Mesendoderm (in vitro differentiated cells): ENCODE results near the gene POLR2L.
A peak's percentile ranks its signal among the peaks of the same experiment; 100 is the strongest.

ENCODE experiments used
- DNase-seq: peaks from one replicate; pipeline ENCODE4 v3.0.0; 2013
- H2AK5ac ChIP-seq: 2 replicates; pipeline ENCODE4 v1.6.1; 2013; ENCODE audit warnings: low read length, inconsistent platforms
- H2BK120ac ChIP-seq: 2 replicates; pipeline ENCODE4 v1.6.1; 2013; ENCODE audit warnings: low read depth, mild to moderate bottlenecking, low read length, moderate library complexity, mixed read lengths
- H2BK15ac ChIP-seq: replicated peaks from 2 replicates; pipeline ENCODE4 v1.6.1; 2013; ENCODE audit warnings: low read depth, mild to moderate bottlenecking, moderate library complexity
- H2BK5ac ChIP-seq: 2 replicates; pipeline ENCODE4 v1.6.1; 2013; ENCODE audit warnings: low read length, inconsistent platforms
- H3K18ac ChIP-seq: 2 replicates; pipeline ENCODE4 v1.6.1; 2013; ENCODE audit warnings: mild to moderate bottlenecking, low read length, mixed read lengths
- H3K23ac ChIP-seq: one replicate; pipeline ENCODE4 v1.6.1; 2013; ENCODE audit warnings: low read length
- H3K27ac ChIP-seq: 2 replicates; pipeline ENCODE4 v1.5.1; 2013; ENCODE audit warnings: low read depth, mild to moderate bottlenecking, inconsistent platforms, low read length, moderate library complexity
- H3K27me3 ChIP-seq: 2 replicates; pipeline ENCODE4 v1.6.1; 2013; ENCODE audit warnings: low read length, control low read depth, mild to moderate bottlenecking, inconsistent platforms; ENCODE audit not compliant: insufficient read depth, poor library complexity
- H3K36me3 ChIP-seq: 2 replicates; pipeline ENCODE4 v1.6.1; 2013; ENCODE audit warnings: low read length, inconsistent platforms; ENCODE audit not compliant: control insufficient read depth, insufficient read depth
- H3K4ac ChIP-seq: one replicate; pipeline ENCODE4 v1.6.1; 2013; ENCODE audit warnings: low read depth, mild to moderate bottlenecking, low read length, moderate library complexity
- H3K4me1 ChIP-seq: 2 replicates; pipeline ENCODE4 v1.6.1; 2013; ENCODE audit warnings: low read depth, low read length, inconsistent platforms; ENCODE audit not compliant: control insufficient read depth
- H3K4me2 ChIP-seq: 2 replicates; pipeline ENCODE4 v1.6.1; 2013; ENCODE audit warnings: low read length
- H3K4me3 ChIP-seq: 2 replicates; pipeline ENCODE4 v1.5.1; 2013; ENCODE audit warnings: mild to moderate bottlenecking, low read length
- H3K56ac ChIP-seq: one replicate; pipeline ENCODE4 v1.6.1; 2013; ENCODE audit warnings: low read length
- H3K79me1 ChIP-seq: 2 replicates; pipeline ENCODE4 v1.6.1; 2013; ENCODE audit warnings: low read length, inconsistent platforms
- H3K79me2 ChIP-seq: 2 replicates; pipeline ENCODE4 v1.6.1; 2013; ENCODE audit warnings: mild to moderate bottlenecking, low read length; ENCODE audit not compliant: control insufficient read depth, insufficient read depth
- H3K9ac ChIP-seq: 2 replicates; pipeline ENCODE4 v1.6.1; 2013; ENCODE audit warnings: low read length, inconsistent platforms
- H4K5ac ChIP-seq: one replicate; pipeline ENCODE4 v1.6.1; 2013; ENCODE audit warnings: low read length
- H4K8ac ChIP-seq: one replicate; pipeline ENCODE4 v1.6.1; 2013; ENCODE audit warnings: low read depth, mild to moderate bottlenecking, control low read depth, low read length, moderate library complexity
- WGBS: extraction: QIAGEN DNeasy Blood & Tissue Kit; methylation state at CpG from one replicate; pipeline ENCODE4 v1.1.7; 2013; ENCODE audit warnings: low lambda C conversion rate, missing lambda C conversion rate; ENCODE audit not compliant: insufficient coverage; ENCODE audit errors: extremely low coverage; 5-methylcytosine and 5-hydroxymethylcytosine counted together

POLR2L gene

DNA sequence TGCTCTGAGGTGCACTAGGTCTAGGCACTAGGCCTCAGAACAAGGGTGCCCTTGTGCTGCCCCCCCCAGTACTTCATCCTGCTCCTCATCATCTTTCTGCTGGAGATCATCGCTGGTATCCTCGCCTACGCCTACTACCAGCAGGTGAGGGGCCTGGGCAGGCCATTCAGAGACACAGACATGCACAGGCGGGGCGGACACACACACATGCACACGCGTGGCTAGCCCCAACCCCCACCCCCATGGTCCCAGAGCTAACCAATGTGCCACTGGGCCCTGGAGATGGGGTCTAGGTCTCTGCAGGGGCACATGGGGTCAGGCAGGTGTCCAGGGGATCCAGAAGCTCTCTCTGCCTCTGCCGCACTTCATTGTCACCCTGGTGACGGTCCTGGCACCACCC lies 5.6 kb downstream of the POLR2L start:
- H3K36me3 ChIP-seq = peaks cover 10% of the 10 kb centered on the region
- H3K23ac ChIP-seq = no peak overlapping the region
- H3K79me1 ChIP-seq = peaks cover 9% of the 10 kb centered on the region
- H3K4me3 ChIP-seq = no peak overlapping the region
- H3K4me1 ChIP-seq = peaks cover 8% of the 10 kb centered on the region
- H4K5ac ChIP-seq = no peak overlapping the region
- H3K79me2 ChIP-seq = peaks cover 10% of the 10 kb centered on the region
- WGBS = no CpG with 5 or more reads among the region's 9 CpGs
- no peak overlapping the region for H3K27ac ChIP-seq
- no peak overlapping the region for H4K8ac ChIP-seq
- no peak overlapping the region for H3K4ac ChIP-seq
- DNase-seq = no peak
- H3K4me2 ChIP-seq = no peak overlapping the region
- H3K9ac ChIP-seq = no peak overlapping the region
- no peak overlapping the region for H3K18ac ChIP-seq
- no peak overlapping the region for H2AK5ac ChIP-seq
- H3K27me3 ChIP-seq = no peaks in the 10 kb centered on the region
- H2BK120ac ChIP-seq = no peak overlapping the region
- no peak overlapping the region for H3K56ac ChIP-seq
- H2BK15ac ChIP-seq = no peak overlapping the region
- H2BK5ac ChIP-seq = no peak overlapping the region

DNA sequence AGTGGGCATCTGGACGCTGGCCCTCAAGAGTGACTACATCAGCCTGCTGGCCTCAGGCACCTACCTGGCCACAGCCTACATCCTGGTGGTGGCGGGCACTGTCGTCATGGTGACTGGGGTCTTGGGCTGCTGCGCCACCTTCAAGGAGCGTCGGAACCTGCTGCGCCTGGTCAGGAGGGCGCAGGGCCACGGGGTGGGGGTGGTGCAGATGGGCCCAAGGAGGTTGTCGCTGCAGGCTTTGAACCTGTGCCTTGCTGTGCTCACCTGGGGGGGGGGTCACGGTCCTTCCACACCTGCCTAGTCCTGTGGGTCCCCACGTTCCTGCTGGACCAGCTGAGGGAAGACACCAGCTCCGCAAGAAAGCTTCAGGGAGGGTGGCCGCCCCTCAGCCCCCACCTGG lies 6.1 kb downstream of the POLR2L start:
- no peak overlapping the region for H3K4me2 ChIP-seq
- no peak overlapping the region for H3K4ac ChIP-seq
- H3K79me1 ChIP-seq = peaks cover 7% of the 10 kb centered on the region
- H2AK5ac ChIP-seq = no peak overlapping the region
- H4K8ac ChIP-seq = no peak overlapping the region
- no CpG with 5 or more reads among the region's 14 CpGs for WGBS
- no peak overlapping the region for H2BK5ac ChIP-seq
- peaks cover 9% of the 10 kb centered on the region for H3K79me2 ChIP-seq
- H2BK15ac ChIP-seq = no peak overlapping the region
- H3K36me3 ChIP-seq = peaks cover 10% of the 10 kb centered on the region
- H3K23ac ChIP-seq = no peak overlapping the region
- H3K56ac ChIP-seq = no peak overlapping the region
- no peak overlapping the region for H3K27ac ChIP-seq
- H2BK120ac ChIP-seq = no peak overlapping the region
- no peak overlapping the region for H3K18ac ChIP-seq
- DNase-seq = no peak
- peaks cover 8% of the 10 kb centered on the region for H3K4me1 ChIP-seq
- H3K4me3 ChIP-seq = no peak overlapping the region
- H4K5ac ChIP-seq = no peak overlapping the region
- no peaks in the 10 kb centered on the region for H3K27me3 ChIP-seq
- H3K9ac ChIP-seq = no peak overlapping the region

GRCh38 chr11:834371-835316 lies 7.7 kb downstream of the POLR2L start:
- DNase-seq = no peak
- H3K9ac ChIP-seq = no peak overlapping the region
- H3K4me3 ChIP-seq = no peak overlapping the region
- H3K36me3 ChIP-seq = peaks cover 7% of the 10 kb centered on the region
- peaks cover 3% of the 10 kb centered on the region for H3K27me3 ChIP-seq
- no peak overlapping the region for H3K23ac ChIP-seq
- no peak overlapping the region for H3K27ac ChIP-seq
- no peak overlapping the region for H3K4me2 ChIP-seq
- no CpG with 5 or more reads among the region's 31 CpGs for WGBS
- no peak overlapping the region for H2BK15ac ChIP-seq
- peaks cover 8% of the 10 kb centered on the region for H3K4me1 ChIP-seq
- H3K79me2 ChIP-seq = no peaks in the 10 kb centered on the region
- H2BK120ac ChIP-seq = no peak overlapping the region
- H4K5ac ChIP-seq = no peak overlapping the region
- no peak overlapping the region for H2BK5ac ChIP-seq
- no peak overlapping the region for H2AK5ac ChIP-seq
- no peak overlapping the region for H3K18ac ChIP-seq
- H3K4ac ChIP-seq = no peak overlapping the region
- peak overlapping the region; percentile 42 for H3K56ac ChIP-seq
- H3K79me1 ChIP-seq = peaks cover 2% of the 10 kb centered on the region
- H4K8ac ChIP-seq = no peak overlapping the region

- H3K18ac ChIP-seq = no peak overlapping the region
- peak overlapping the region; percentile 77 for H3K9ac ChIP-seq
- WGBS = no CpG with 5 or more reads among the region's 9 CpGs
- no peak overlapping the region for H2BK120ac ChIP-seq
- no peak overlapping the region for H2BK15ac ChIP-seq
- no peak overlapping the region for H4K8ac ChIP-seq
- no peak overlapping the region for H2BK5ac ChIP-seq
- no peak for DNase-seq
- peak overlapping the region; percentile 92 for H3K56ac ChIP-seq
- no peak overlapping the region for H3K4ac ChIP-seq
- H4K5ac ChIP-seq = no peak overlapping the region
- H3K79me2 ChIP-seq = no peaks in the 10 kb centered on the region
- peaks cover 11% of the 10 kb centered on the region for H3K4me1 ChIP-seq
- H3K79me1 ChIP-seq = peaks cover 2% of the 10 kb centered on the region
- peak overlapping the region; percentile 71 for H3K4me3 ChIP-seq
- peak overlapping the region; percentile 72 for H3K23ac ChIP-seq
- H3K36me3 ChIP-seq = peaks cover 5% of the 10 kb centered on the region
- H3K27me3 ChIP-seq = peaks cover 3% of the 10 kb centered on the region
- H2AK5ac ChIP-seq = peak overlapping the region; percentile 11
- no peak overlapping the region for H3K27ac ChIP-seq
- peak overlapping the region; percentile 77 for H3K4me2 ChIP-seq
These were observed 8.4 kb downstream of the POLR2L start for GRCh38 chr11:833849-834311.

GRCh38 chr11:833114-833791 lies 9.1 kb downstream of the POLR2L start:
- H3K79me1 ChIP-seq = peaks cover 2% of the 10 kb centered on the region
- peak overlapping the region; percentile 18 for H3K4ac ChIP-seq
- no peak overlapping the region for H4K5ac ChIP-seq
- no peaks in the 10 kb centered on the region for H3K79me2 ChIP-seq
- H3K9ac ChIP-seq = peak overlapping the region; percentile 77
- peaks cover 2% of the 10 kb centered on the region for H3K36me3 ChIP-seq
- H3K4me1 ChIP-seq = peaks cover 11% of the 10 kb centered on the region
- peak overlapping the region; percentile 77 for H3K4me2 ChIP-seq
- H3K56ac ChIP-seq = peak overlapping the region; percentile 92
- H2AK5ac ChIP-seq = no peak overlapping the region
- H2BK5ac ChIP-seq = no peak overlapping the region
- no peak for DNase-seq
- no CpG with 5 or more reads among the region's 55 CpGs for WGBS
- H2BK15ac ChIP-seq = no peak overlapping the region
- H2BK120ac ChIP-seq = no peak overlapping the region
- H3K4me3 ChIP-seq = peak overlapping the region; percentile 71
- peak overlapping the region; percentile 62 for H3K18ac ChIP-seq
- H3K23ac ChIP-seq = peak overlapping the region; percentile 72
- H4K8ac ChIP-seq = no peak overlapping the region
- H3K27ac ChIP-seq = peak overlapping the region; percentile 26
- peaks cover 3% of the 10 kb centered on the region for H3K27me3 ChIP-seq
